A673 (cell line): ENCODE data around the gene TBC1D10B. TPM values are rescaled to one million over a fixed set of nuclear protein-coding genes. Genes with fewer than 3 reads are reported as not detected.

ENCODE experiments used
- Bru-seq: library from RNA; stranded (reverse); fragments of 400-500 nt; gene quantifications from one replicate; lab custom pipeline; 2021; lab: Mats Ljungman, UMichigan
- BruChase-seq, 2 experiments: library from RNA; stranded (reverse); fragments of 400-500 nt; gene quantifications; one replicate each; lab custom pipeline; 2021; lab: Mats Ljungman, UMichigan
- BruUV-seq: library from RNA; stranded (reverse); fragments of 400-500 nt; replicated peaks from 2 replicates; lab custom pipeline; 2021; lab: Mats Ljungman, UMichigan
- CTCF ChIA-PET: fragments of 300-600 bp; sonication (Branson Sonifier 250); formaldehyde crosslinking; loops from one replicate; lab custom pipeline; 2022; ENCODE audit warnings: antibody characterized with exemption; lab: Charles Lee
- POLR2A ChIA-PET: fragments of 300-600 bp; sonication (Branson Sonifier 250); formaldehyde crosslinking; loops from one replicate; lab custom pipeline; 2022; ENCODE audit warnings: antibody characterized with exemption; ENCODE audit not compliant: low non-redundant PET; lab: Charles Lee
- DNase-seq: peaks from one replicate; pipeline ENCODE4 v3.0.0-alpha.2; 2015; ENCODE audit warnings: low spot score
- H3K27ac ChIP-seq: fragments of 200-600 bp; sonication (generic); 2 replicates; pipeline ENCODE4 v1.5.1; 2016; ENCODE audit warnings: mixed run types, low read depth, mild to moderate bottlenecking, mixed read lengths, antibody characterized with exemption, low read length; ENCODE audit not compliant: poor library complexity, severe bottlenecking
- H3K27me3 ChIP-seq: fragments of 200-600 bp; sonication (generic); replicated peaks from 2 replicates; pipeline ENCODE4 v1.6.1; 2017; ENCODE audit warnings: mixed run types, low read depth, mild to moderate bottlenecking, mixed read lengths, antibody characterized with exemption, low read length; ENCODE audit not compliant: insufficient read depth, poor library complexity
- H3K36me3 ChIP-seq: fragments of 200-600 bp; sonication (generic); 2 replicates; pipeline ENCODE4 v1.6.1; 2016; ENCODE audit warnings: mixed run types, mild to moderate bottlenecking, mixed read lengths, antibody characterized with exemption, low read length; ENCODE audit not compliant: insufficient read depth, poor library complexity, severe bottlenecking
- H3K4me1 ChIP-seq: fragments of 200-600 bp; sonication (generic); 2 replicates; pipeline ENCODE4 v1.6.1; 2017; ENCODE audit warnings: mixed run types, mild to moderate bottlenecking, mixed read lengths, antibody characterized with exemption, low read length; ENCODE audit not compliant: insufficient read depth, poor library complexity, severe bottlenecking
- H3K4me3 ChIP-seq: fragments of 200-600 bp; sonication (generic); 2 replicates; pipeline ENCODE4 v1.5.1; 2016; ENCODE audit warnings: low read depth, mixed run types, mild to moderate bottlenecking, mixed read lengths, low read length; ENCODE audit not compliant: poor library complexity, severe bottlenecking
- H3K9me3 ChIP-seq: fragments of 200-600 bp; sonication (generic); 2 replicates; pipeline ENCODE4 v1.6.1; 2016; ENCODE audit warnings: mixed run types, low read depth, mild to moderate bottlenecking, mixed read lengths, antibody characterized with exemption, low read length; ENCODE audit not compliant: poor library complexity, severe bottlenecking
- EZH2 ChIP-seq: fragments of 200-600 bp; sonication (generic); IDR thresholded peaks from 2 replicates; pipeline ENCODE4 v1.6.1; 2017; ENCODE audit warnings: borderline replicate concordance, low read depth, mild to moderate bottlenecking, mixed read lengths, antibody characterized with exemption, low read length; ENCODE audit not compliant: poor library complexity, severe bottlenecking
- intact Hi-C: fragments of 100-400 bp; cut with micrococcal nuclease; formaldehyde crosslinking; loops from one replicate; pipeline ENCODE4 v1.10.0; 2022; ENCODE audit not compliant: unreplicated experiment
- long read RNA-seq: library from polyadenylated mRNA; stranded (forward); transcript quantifications from one replicate; pipeline ENCODE4 v2.0.0, GENCODE V29; 2022
- total RNA-seq: library from RNA; stranded (reverse); gene quantifications from 2 replicates; pipeline ENCODE4 v1.2.3, GENCODE V29; 2021
- TF ChIP-seq, protein P1 (sequence below): fragments of 300-800, 200-600 bp; sonication (generic); conservative IDR thresholded peaks from 2 replicates; pipeline ENCODE4 v1.5.1; 2017; ENCODE audit warnings: low read depth, mild to moderate bottlenecking, antibody characterized with exemption, low read length, moderate library complexity, mixed read lengths

TBC1D10B gene, protein sequence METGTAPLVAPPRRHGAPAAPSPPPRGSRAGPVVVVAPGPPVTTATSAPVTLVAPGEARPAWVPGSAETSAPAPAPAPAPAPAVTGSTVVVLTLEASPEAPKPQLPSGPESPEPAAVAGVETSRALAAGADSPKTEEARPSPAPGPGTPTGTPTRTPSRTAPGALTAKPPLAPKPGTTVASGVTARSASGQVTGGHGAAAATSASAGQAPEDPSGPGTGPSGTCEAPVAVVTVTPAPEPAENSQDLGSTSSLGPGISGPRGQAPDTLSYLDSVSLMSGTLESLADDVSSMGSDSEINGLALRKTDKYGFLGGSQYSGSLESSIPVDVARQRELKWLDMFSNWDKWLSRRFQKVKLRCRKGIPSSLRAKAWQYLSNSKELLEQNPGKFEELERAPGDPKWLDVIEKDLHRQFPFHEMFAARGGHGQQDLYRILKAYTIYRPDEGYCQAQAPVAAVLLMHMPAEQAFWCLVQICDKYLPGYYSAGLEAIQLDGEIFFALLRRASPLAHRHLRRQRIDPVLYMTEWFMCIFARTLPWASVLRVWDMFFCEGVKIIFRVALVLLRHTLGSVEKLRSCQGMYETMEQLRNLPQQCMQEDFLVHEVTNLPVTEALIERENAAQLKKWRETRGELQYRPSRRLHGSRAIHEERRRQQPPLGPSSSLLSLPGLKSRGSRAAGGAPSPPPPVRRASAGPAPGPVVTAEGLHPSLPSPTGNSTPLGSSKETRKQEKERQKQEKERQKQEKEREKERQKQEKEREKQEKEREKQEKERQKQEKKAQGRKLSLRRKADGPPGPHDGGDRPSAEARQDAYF
- total RNA-seq (59.3 and 66.0 TPM in 2 replicates), Bru-seq, nascent RNA (percentile 73 among the genes with signal in this experiment), BruChase-seq, experiment 1, labeled RNA remaining after a 2-hour chase (percentile 88 among the genes with signal in this experiment), BruChase-seq, experiment 2, labeled RNA remaining after a 6-hour chase (percentile 89 among the genes with signal in this experiment)
- long read RNA-seq, transcript TBC1D10B-201 (9 exons, 3,350 nt), result major isoform, 88 of 130 reads
- long read RNA-seq, partial matches to known transcripts, result 9 of 130 reads
- long read RNA-seq, other reads (novel, unspliced or antisense), result 32 of 130 reads

DNA sequence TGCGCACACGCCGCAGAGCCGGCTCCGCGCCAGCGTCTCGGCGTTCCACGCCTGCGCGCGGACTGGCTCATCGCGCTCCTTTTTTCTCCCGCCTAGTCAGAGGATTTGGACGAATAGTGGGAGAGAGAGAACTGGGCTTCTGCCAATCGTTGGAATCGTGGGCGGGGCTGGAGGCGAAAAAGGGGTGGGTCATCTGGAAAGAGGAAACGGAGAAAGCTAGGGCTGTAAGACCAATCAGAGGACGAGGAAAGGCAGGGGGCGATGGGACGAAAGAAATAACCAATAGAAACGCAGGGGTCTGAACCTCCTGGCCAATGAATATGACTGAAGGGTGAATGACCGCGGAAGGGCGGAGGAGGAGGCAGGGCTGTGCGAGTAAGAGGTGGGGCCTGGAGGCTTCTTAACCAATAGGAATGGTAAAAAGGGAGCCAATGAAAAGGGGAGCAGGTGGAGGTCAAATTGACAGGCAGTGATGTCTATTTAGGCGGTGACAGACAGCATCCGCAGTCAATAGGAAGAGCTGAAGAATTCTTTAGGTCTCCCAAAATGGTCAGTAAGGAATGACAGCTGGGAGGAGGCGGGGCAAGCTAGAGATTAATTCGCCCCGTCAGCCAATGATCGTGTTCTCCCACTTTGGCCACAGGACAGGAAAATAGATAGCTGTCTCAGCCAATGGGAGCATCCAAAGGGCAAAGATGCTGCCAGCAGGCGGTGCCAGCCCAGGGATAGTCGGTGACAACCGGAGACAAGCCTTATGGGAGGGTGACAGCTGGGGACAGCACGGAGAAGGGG is at the start of gene TBC1D10B:
TSS of gene TBC1D10B (minus strand) at position 39 of the 792 bp plus-strand sequence. CDS start 311 bp downstream, outside the sequence.
- Histone ChIP-seq H3K4me1 (peaks cover 8% of the 10 kb centered on the region), H3K27me3 (no peaks in the 10 kb centered on the region), H3K36me3 (peaks cover 11% of the 10 kb centered on the region), H3K4me3 (peak within 1 kb of the TSS; percentile 94), H3K27ac (peak within 1 kb of the TSS; percentile 84), H3K9me3 (no peaks in the 10 kb centered on the region)
- DNase-seq, result peak; percentile 100
- ChIA-PET CTCF (interaction anchor here (1.2 kb wide), 2 partner anchors 39 to 59 kb away, joined by 5 read pairs; partner anchors contain the start of gene DCTPP1), POLR2A (interaction anchor here (0.9 kb wide), 1 partner anchor 36 kb away, joined by 4 read pairs; no protein-coding TSS in a partner anchor)
- no peak for TF ChIP-seq EZH2
- TF ChIP-seq, protein P1, sequence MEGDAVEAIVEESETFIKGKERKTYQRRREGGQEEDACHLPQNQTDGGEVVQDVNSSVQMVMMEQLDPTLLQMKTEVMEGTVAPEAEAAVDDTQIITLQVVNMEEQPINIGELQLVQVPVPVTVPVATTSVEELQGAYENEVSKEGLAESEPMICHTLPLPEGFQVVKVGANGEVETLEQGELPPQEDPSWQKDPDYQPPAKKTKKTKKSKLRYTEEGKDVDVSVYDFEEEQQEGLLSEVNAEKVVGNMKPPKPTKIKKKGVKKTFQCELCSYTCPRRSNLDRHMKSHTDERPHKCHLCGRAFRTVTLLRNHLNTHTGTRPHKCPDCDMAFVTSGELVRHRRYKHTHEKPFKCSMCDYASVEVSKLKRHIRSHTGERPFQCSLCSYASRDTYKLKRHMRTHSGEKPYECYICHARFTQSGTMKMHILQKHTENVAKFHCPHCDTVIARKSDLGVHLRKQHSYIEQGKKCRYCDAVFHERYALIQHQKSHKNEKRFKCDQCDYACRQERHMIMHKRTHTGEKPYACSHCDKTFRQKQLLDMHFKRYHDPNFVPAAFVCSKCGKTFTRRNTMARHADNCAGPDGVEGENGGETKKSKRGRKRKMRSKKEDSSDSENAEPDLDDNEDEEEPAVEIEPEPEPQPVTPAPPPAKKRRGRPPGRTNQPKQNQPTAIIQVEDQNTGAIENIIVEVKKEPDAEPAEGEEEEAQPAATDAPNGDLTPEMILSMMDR, result no peak; the same call in 1 of the 2 replicates
- no TSS peak for BruUV-seq
- intact Hi-C loops, result loop anchor here (5.0 kb wide), 1 partner anchor 37 kb away; the partner anchor contains the start of gene ZNF771

DNA sequence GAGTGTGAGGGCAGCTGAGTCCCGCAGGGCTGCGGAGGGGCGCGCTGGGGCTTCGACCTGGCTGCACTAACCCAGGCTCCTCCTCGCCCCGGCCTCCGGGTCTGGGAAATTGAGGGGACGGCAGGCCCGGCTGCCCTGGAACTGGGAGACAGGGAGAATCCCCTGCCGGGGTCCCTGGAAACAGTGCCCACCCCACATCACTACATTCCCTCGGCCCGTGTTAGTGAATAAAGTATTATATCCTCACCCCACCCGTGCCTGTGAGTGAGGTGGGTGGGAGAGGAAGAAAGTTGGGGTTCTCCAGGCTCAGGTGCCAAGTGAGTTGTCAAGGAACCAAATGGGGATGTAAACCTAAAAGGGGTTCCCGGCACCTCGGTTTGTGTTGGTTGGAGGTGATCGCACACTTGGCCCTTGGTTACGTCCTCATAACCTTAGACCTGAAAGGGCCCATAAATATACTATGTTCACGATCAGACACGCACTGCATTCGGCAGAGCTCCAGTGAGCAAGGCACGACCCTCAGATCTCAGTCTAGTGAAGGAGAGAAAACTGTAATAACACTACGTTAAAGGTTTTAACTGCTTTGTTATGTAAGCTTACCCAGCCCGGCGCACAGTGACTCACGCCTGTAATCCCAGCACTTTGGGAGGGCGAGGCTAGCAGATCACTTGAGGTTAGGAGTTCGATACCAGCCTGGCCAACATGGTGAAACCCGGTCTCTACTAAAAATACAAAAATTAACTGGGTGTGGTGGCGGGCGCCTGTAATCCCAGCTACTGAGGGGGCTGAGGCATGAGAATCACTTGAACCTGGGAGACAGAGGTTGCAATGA is 48.3 kb upstream of the TBC1D10B start:
- peak overlapping the region; percentile 53 for H3K4me3 ChIP-seq

More for the DNA sequence above, 48.3 kb upstream of the TBC1D10B start:
- H3K36me3 ChIP-seq, result peaks cover 29% of the 10 kb centered on the region
- H3K27ac ChIP-seq, result peak overlapping the region; percentile 70
- ChIA-PET POLR2A (interaction anchor here (0.6 to 0.8 kb wide), 4 partner anchors 10 to 93 kb away, joined by 3 to 9 read pairs (median 3); partner anchors contain the start of gene DCTPP1), CTCF (interaction anchor here (0.6 to 1.4 kb wide), 8 partner anchors 9 to 275 kb away, joined by 3 to 18 read pairs (median 6); partner anchors contain the start of gene DCTPP1)
- peaks cover 4% of the 10 kb centered on the region for H3K4me1 ChIP-seq
- no TSS peak for BruUV-seq
- no peaks in the 10 kb centered on the region for H3K27me3 ChIP-seq
- no peak for DNase-seq
- H3K9me3 ChIP-seq, result no peaks in the 10 kb centered on the region
- TF ChIP-seq, protein P1, result no peak; the same call in 1 of the 2 replicates
- TF ChIP-seq EZH2, result no peak
- intact Hi-C loops, result no loop called here
